Mesenchymal stem cell (in vitro differentiated cells and primary cell): Measurements from ENCODE around the gene GDPD3.

Source experiments
- DNase-seq: peaks from one replicate; pipeline ENCODE4 v3.0.0-alpha.2; 2013
- H2AFZ ChIP-seq: one replicate; pipeline ENCODE4 v1.6.1; 2013; ENCODE audit warnings: low read depth, mild to moderate bottlenecking, control low read depth, inconsistent platforms, low read length, moderate library complexity
- H2AK5ac ChIP-seq: 2 replicates; pipeline ENCODE4 v1.6.1; 2013; ENCODE audit warnings: low read length, moderate library complexity, mild to moderate bottlenecking, inconsistent platforms; ENCODE audit not compliant: severe bottlenecking
- H2BK120ac ChIP-seq: one replicate; pipeline ENCODE4 v1.6.1; 2013; ENCODE audit warnings: low read depth, mild to moderate bottlenecking, inconsistent platforms, low read length, moderate library complexity
- H2BK12ac ChIP-seq, 2 experiments: one replicate each; pipeline ENCODE4 v1.6.1; 2013; ENCODE audit warnings: inconsistent platforms in 2 of 2, low read length in 2 of 2, mild to moderate bottlenecking in 2 of 2, moderate library complexity in 2 of 2, control low read depth in 1 of 2
- H2BK15ac ChIP-seq: one replicate; pipeline ENCODE4 v1.6.1; 2013; ENCODE audit warnings: mild to moderate bottlenecking, low read depth, inconsistent platforms; ENCODE audit not compliant: poor library complexity, severe bottlenecking
- H2BK5ac ChIP-seq: 2 replicates; pipeline ENCODE4 v1.6.1; 2013; ENCODE audit warnings: low read depth, mild to moderate bottlenecking, low read length, control low read depth, inconsistent platforms; ENCODE audit not compliant: poor library complexity, severe bottlenecking
- H3K14ac ChIP-seq, 2 experiments: one replicate each; pipeline ENCODE4 v1.6.1; 2013; ENCODE audit warnings: inconsistent platforms in 2 of 2, low read length in 2 of 2, control low read depth in 1 of 2, mild to moderate bottlenecking in 1 of 2, moderate library complexity in 1 of 2
- H3K18ac ChIP-seq, 2 experiments: one replicate each; pipeline ENCODE4 v1.6.1; 2013; ENCODE audit warnings: inconsistent platforms in 2 of 2, low read length in 2 of 2, control low read depth in 1 of 2, low read depth in 1 of 2, mild to moderate bottlenecking in 1 of 2
- H3K23ac ChIP-seq, 2 experiments: one replicate each; pipeline ENCODE4 v1.6.1; 2013; ENCODE audit warnings: inconsistent platforms in 2 of 2, low read length in 2 of 2, mild to moderate bottlenecking in 2 of 2, moderate library complexity in 2 of 2, control low read depth in 1 of 2
- H3K27ac ChIP-seq: 2 replicates; pipeline ENCODE4 v1.5.1; 2013; ENCODE audit warnings: mild to moderate bottlenecking, moderate library complexity, low read length, control low read depth, inconsistent platforms; ENCODE audit not compliant: poor library complexity, severe bottlenecking
- H3K27me3 ChIP-seq, 2 experiments: 2 replicates each; pipeline versions ENCODE4 v1.6.1 to v1.7.0; 2013; ENCODE audit warnings: low read length in 2 of 2, mild to moderate bottlenecking in 2 of 2, moderate library complexity in 2 of 2, control low read depth in 1 of 2, inconsistent platforms in 1 of 2; ENCODE audit not compliant: control insufficient read depth in 1 of 2, insufficient read depth in 1 of 2
- H3K36me3 ChIP-seq, 2 experiments: 2 replicates each; pipeline versions ENCODE4 v1.6.1 to v1.7.0; 2013; ENCODE audit warnings: low read length in 2 of 2, control low read depth in 1 of 2, inconsistent platforms in 1 of 2, low read depth in 1 of 2, mild to moderate bottlenecking in 1 of 2; ENCODE audit not compliant: insufficient read depth in 2 of 2, control insufficient read depth in 1 of 2
- H3K4ac ChIP-seq, 2 experiments: one replicate each; pipeline ENCODE4 v1.6.1; 2013; ENCODE audit warnings: inconsistent platforms in 2 of 2, low read length in 2 of 2, mild to moderate bottlenecking in 2 of 2, moderate library complexity in 2 of 2, control low read depth in 1 of 2, low read depth in 1 of 2
- H3K4me1 ChIP-seq: 2 replicates; pipeline ENCODE4 v1.6.1; 2013; ENCODE audit warnings: low read depth, low read length, control low read depth; ENCODE audit not compliant: control insufficient read depth, insufficient read depth
- H3K4me2 ChIP-seq: 2 replicates; pipeline ENCODE4 v1.6.1; 2013; ENCODE audit warnings: low read length, mild to moderate bottlenecking, inconsistent platforms; ENCODE audit not compliant: poor library complexity, severe bottlenecking
- H3K4me3 ChIP-seq, 2 experiments: 2 replicates each; pipeline versions ENCODE4 v1.5.1 to v1.7.0; 2013; ENCODE audit warnings: low read length in 2 of 2, mild to moderate bottlenecking in 2 of 2, control low read depth in 1 of 2, low read depth in 1 of 2; ENCODE audit not compliant: insufficient read depth in 1 of 2
- H3K79me1 ChIP-seq: replicated peaks from 2 replicates; pipeline ENCODE4 v1.6.1; 2013; ENCODE audit warnings: mild to moderate bottlenecking, control low read depth, low read length, inconsistent platforms; ENCODE audit not compliant: poor library complexity, severe bottlenecking
- H3K9ac ChIP-seq: 2 replicates; pipeline ENCODE4 v1.7.0; 2013; ENCODE audit warnings: mild to moderate bottlenecking, low read length, moderate library complexity
- H3K9me3 ChIP-seq: 2 replicates; pipeline ENCODE4 v1.7.0; 2013; ENCODE audit warnings: mild to moderate bottlenecking, low read length; ENCODE audit not compliant: control insufficient read depth
- H4K8ac ChIP-seq: one replicate; pipeline ENCODE4 v1.6.1; 2013; ENCODE audit warnings: inconsistent platforms, mild to moderate bottlenecking, low read length, moderate library complexity
- H4K91ac ChIP-seq: one replicate; pipeline ENCODE4 v1.6.1; 2013; ENCODE audit warnings: mild to moderate bottlenecking, low read length, inconsistent platforms
- WGBS: methylation state at CpG from one replicate; pipeline ENCODE4 v1.1.7; 2013; ENCODE audit warnings: mixed read lengths; 5-methylcytosine and 5-hydroxymethylcytosine counted together

The GDPD3 gene

DNA sequence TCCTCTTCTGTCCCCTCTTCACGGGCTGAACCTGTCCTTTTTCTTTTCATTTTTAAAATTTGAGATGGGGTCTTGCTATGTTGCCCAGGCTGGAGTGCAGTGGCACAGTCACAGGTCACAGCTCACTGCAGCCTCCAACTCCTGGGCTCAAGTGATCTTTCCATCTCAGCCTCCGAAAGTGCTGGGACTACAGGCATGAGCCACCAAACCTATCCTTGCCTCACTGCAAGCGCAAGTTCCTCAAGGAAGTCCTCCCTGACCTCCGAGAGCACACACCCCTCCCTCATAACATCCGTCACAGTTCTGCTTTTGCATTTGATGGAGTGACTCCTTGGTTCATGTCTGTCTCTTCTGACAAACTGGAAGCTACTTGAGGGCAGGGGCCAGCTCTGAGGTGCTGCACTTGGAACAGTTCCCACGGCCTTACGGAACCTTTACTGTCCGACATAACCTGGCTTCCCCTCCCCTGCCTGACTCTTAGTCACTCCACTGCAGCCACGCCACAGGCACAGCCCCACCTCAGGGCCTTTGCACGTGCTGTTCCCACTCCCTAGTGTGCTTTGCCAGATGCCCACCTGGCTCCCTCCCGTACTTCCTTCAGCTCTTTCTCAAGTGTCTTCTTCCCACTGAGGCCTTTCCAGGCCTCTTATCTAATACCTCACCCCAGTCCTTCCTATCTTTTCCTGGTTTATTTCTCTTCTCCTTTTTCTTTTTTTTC is 26.0 kb downstream of the GDPD3 start:
- DNase-seq = no peak
- Histone ChIP-seq H3K4me1 (peaks cover 14% of the 10 kb centered on the region), H3K18ac (no peak overlapping the region), H2BK15ac (no peak overlapping the region), H4K91ac (no peak overlapping the region), H3K4ac (no peak overlapping the region), H4K8ac (no peak overlapping the region), H2BK120ac (no peak overlapping the region), H3K9me3 (no peaks in the 10 kb centered on the region), H2BK5ac (no peak overlapping the region), H2AK5ac (no peak overlapping the region), H3K23ac (no peak overlapping the region), H3K27ac (no peak overlapping the region), H3K4me3 (no peak overlapping the region), H3K4me2 (no peak overlapping the region), H3K14ac (peak overlapping the region in 1 of 2 experiments; percentile 26), H3K27me3 (no peaks in the 10 kb centered on the region), H2AFZ (no peak overlapping the region), H3K79me1 (peaks cover 30% of the 10 kb centered on the region), H3K9ac (no peak overlapping the region), H2BK12ac (peak overlapping the region in 1 of 2 experiments; percentile 72), H3K36me3 (peaks cover 36 to 59% of the 10 kb centered on the region in 2 experiments)
- WGBS = 89% methylated on average over 10 of the region's 11 CpGs

DNA sequence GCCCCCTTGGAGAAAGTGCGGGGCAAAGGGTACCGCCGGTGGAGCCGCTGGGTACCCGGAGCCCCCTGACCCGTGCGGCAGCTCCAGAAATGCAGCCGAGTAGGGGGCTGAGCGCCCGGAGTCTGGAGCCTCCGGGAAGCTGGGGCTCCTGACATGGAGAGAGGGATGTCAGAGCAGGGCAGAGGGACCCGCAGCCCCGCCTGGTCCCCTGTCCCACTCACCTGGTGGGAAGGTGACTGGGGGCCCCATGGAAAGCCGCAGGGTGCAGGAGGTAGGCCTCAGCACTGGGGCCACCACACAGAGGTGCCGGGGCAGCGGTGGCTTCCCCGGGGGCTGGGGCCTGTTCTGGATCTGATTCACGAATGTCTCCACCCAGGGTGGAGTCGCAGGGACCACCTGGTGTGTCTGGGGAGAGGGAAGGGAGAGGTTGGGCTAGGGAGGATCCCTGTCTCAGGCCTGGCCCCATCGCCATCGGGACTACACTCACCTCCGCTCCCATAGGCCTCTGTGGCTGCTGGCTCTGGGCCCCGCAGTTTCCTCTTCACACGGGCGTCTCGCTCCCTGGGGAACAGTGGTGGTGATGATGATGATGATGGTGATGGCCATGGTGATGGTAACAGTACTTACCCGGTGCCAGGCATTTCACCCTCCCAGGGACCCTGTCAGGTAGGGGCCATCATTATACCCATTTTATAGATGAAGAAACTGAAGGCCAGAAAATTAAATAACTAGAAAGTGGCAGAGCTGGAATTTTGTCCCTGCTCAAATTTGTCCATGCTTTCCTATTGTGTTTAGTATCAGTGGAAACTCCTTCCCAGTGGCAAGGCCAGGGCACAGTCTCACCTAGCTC is 26.8 kb downstream of the GDPD3 start:
- Histone ChIP-seq H2BK120ac (no peak overlapping the region), H3K9ac (no peak overlapping the region), H3K23ac (no peak overlapping the region), H4K8ac (no peak overlapping the region), H2AK5ac (no peak overlapping the region), H3K27ac (no peak overlapping the region), H3K4me1 (peaks cover 10% of the 10 kb centered on the region), H3K36me3 (peaks cover 42 to 64% of the 10 kb centered on the region in 2 experiments), H3K79me1 (peaks cover 35% of the 10 kb centered on the region), H2BK5ac (no peak overlapping the region), H3K4me2 (no peak overlapping the region), H3K27me3 (no peaks in the 10 kb centered on the region), H2BK15ac (no peak overlapping the region), H2AFZ (no peak overlapping the region), H3K4ac (no peak overlapping the region), H3K4me3 (no peak overlapping the region), H2BK12ac (no peak overlapping the region), H4K91ac (no peak overlapping the region), H3K9me3 (no peaks in the 10 kb centered on the region), H3K18ac (no peak overlapping the region), H3K14ac (no peak overlapping the region)
- DNase-seq = no peak
- 86% methylated on average over 25 of the region's 27 CpGs for WGBS

DNA sequence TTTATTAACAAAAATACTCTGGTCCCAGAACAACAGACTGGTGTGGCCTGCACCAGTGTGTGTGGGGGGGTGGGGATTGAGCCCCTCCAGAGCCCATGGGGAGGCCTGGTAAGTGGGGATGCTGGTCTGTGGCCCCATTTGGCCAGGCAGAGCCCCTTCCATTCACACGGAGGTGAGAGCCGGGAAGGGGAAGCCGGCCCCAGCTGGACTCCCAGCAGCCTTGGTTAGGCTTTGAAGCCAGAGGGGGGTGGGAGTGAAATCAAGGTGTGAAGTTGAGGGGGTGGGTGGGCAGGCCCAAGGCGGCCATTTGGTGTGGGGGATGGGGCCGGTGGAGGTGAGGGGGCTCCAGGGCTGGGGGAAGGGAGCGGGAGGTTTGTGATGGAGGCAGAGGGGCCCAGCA is 27.5 kb downstream of the GDPD3 start:
- Histone ChIP-seq H2BK120ac (no peak overlapping the region), H2AFZ (no peak overlapping the region), H3K23ac (no peak overlapping the region), H3K4me2 (no peak overlapping the region), H3K9me3 (no peaks in the 10 kb centered on the region), H3K27ac (no peak overlapping the region), H3K36me3 (peaks cover 48 to 70% of the 10 kb centered on the region in 2 experiments), H3K9ac (peak overlapping the region; percentile 75), H2AK5ac (no peak overlapping the region), H3K14ac (no peak overlapping the region), H4K8ac (no peak overlapping the region), H3K18ac (no peak overlapping the region), H2BK12ac (no peak overlapping the region), H3K27me3 (no peaks in the 10 kb centered on the region), H3K79me1 (peaks cover 40% of the 10 kb centered on the region), H3K4me1 (peaks cover 7% of the 10 kb centered on the region), H2BK15ac (no peak overlapping the region), H3K4me3 (no peak overlapping the region), H3K4ac (no peak overlapping the region), H2BK5ac (no peak overlapping the region), H4K91ac (no peak overlapping the region)
- DNase-seq = no peak
- WGBS = 55% methylated on average over 6 of the region's 6 CpGs

DNA sequence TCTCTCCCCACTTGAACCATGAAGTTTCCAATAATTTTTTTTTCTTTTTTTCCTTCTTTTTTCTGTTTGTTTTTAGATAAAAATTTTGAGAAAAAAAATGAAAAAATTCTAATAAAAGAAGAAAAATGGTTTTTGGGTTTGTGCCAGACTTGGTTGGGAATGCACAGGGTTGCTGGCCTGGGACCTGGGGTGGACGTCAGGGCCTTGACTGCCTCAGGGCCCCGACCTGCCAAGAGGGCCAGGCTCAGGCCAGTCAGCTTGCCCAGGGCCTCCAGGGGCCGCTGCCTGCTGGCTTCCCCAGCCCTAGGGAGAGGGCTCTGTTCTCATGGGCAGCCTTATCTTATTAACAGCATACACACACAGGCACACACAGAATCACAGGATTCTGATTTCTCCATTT is 28.1 kb downstream of the GDPD3 start:
- Histone ChIP-seq H4K91ac (no peak overlapping the region), H3K4me2 (no peak overlapping the region), H3K18ac (no peak overlapping the region), H2AK5ac (no peak overlapping the region), H3K23ac (no peak overlapping the region), H2BK12ac (no peak overlapping the region), H4K8ac (no peak overlapping the region), H2BK120ac (no peak overlapping the region), H3K27ac (no peak overlapping the region), H3K36me3 (peaks cover 52 to 74% of the 10 kb centered on the region in 2 experiments), H3K4ac (no peak overlapping the region), H3K14ac (no peak overlapping the region), H3K4me3 (no peak overlapping the region), H2BK15ac (no peak overlapping the region), H3K4me1 (peaks cover 6% of the 10 kb centered on the region), H2AFZ (no peak overlapping the region), H2BK5ac (no peak overlapping the region), H3K9me3 (no peaks in the 10 kb centered on the region), H3K79me1 (peaks cover 42% of the 10 kb centered on the region), H3K27me3 (no peaks in the 10 kb centered on the region), H3K9ac (peak overlapping the region; percentile 75)
- DNase-seq = no peak
- 79% methylated on average over 2 of the region's 3 CpGs for WGBS
